SK-N-SH treated with all-trans-retinoic acid at 6 μM for 48 hours (cell line): ENCODE results near the gene AP2A2.

Experiments used
- ATAC-seq: fragments of 200-7000 bp; cut with Tn5 transposase; 3 replicates; pipeline ENCODE4 v1.9.1; 2020; ENCODE audit warnings: mild to moderate bottlenecking, moderate library complexity
- ARNTL ChIP-seq: fragments of 450-650 bp; formaldehyde crosslinking; IDR thresholded peaks from 2 replicates; pipeline ENCODE4 v1.5.0; 2020; ENCODE audit warnings: low read depth, mild to moderate bottlenecking, moderate library complexity, borderline replicate concordance
- BACH2 ChIP-seq: fragments of 250-450 bp; sonication (Bioruptor Pico); IDR thresholded peaks from 2 replicates; pipeline ENCODE4 v1.9.0; 2021; ENCODE audit warnings: mild to moderate bottlenecking, borderline replicate concordance
- CREB5 ChIP-seq: fragments of 250-450 bp; sonication (Bioruptor Pico); IDR thresholded peaks from 2 replicates; pipeline ENCODE4 v1.5.1; 2020; ENCODE audit warnings: low read depth, mild to moderate bottlenecking, moderate library complexity
- CSDC2 ChIP-seq: fragments of 250-450 bp; sonication (Bioruptor Pico); IDR thresholded peaks from 2 replicates; pipeline ENCODE4 v1.5.0; 2020; ENCODE audit warnings: mild to moderate bottlenecking, moderate library complexity
- ESRRG ChIP-seq: fragments of 250-450 bp; sonication (Bioruptor Pico); IDR thresholded peaks from 2 replicates; pipeline ENCODE4 v1.6.1; 2021; ENCODE audit warnings: mild to moderate bottlenecking
- GLIS3 ChIP-seq: fragments of 250-450 bp; sonication (Bioruptor Pico); IDR thresholded peaks from 2 replicates; pipeline ENCODE4 v1.5.0; 2020; ENCODE audit warnings: mild to moderate bottlenecking, moderate library complexity
- ISL1 ChIP-seq: fragments of 250-450 bp; sonication (Bioruptor Pico); IDR thresholded peaks from 2 replicates; pipeline ENCODE4 v2.1.2; 2022; ENCODE audit warnings: mild to moderate bottlenecking, moderate library complexity
- OSR1 ChIP-seq: fragments of 250-450 bp; sonication (Bioruptor Pico); IDR thresholded peaks from 2 replicates; pipeline ENCODE4 v1.8.0; 2022; ENCODE audit warnings: moderate library complexity, mild to moderate bottlenecking, inconsistent platforms
- PATZ1 ChIP-seq: fragments of 250-450 bp; sonication (Bioruptor Pico); IDR thresholded peaks from 2 replicates; pipeline ENCODE4 v1.8.0; 2020; ENCODE audit warnings: mild to moderate bottlenecking, moderate library complexity, borderline replicate concordance
- POU6F1 ChIP-seq: fragments of 250-450 bp; sonication (Bioruptor Pico); IDR thresholded peaks from 2 replicates; pipeline ENCODE4 v1.8.0; 2021; ENCODE audit warnings: low read depth, mild to moderate bottlenecking, moderate library complexity, borderline replicate concordance
- PPARA ChIP-seq: fragments of 250-450 bp; sonication (Bioruptor Pico); IDR thresholded peaks from 2 replicates; pipeline ENCODE4 v1.5.0; 2020; ENCODE audit warnings: mild to moderate bottlenecking, borderline replicate concordance
- RARB ChIP-seq: fragments of 250-450 bp; sonication (Bioruptor Pico); IDR thresholded peaks from 2 replicates; pipeline ENCODE4 v1.8.0; 2021; ENCODE audit warnings: mild to moderate bottlenecking, moderate library complexity
- SNAI2 ChIP-seq: fragments of 250-450 bp; sonication (Bioruptor Pico); IDR thresholded peaks from 2 replicates; pipeline ENCODE4 v1.5.0; 2020; ENCODE audit warnings: mild to moderate bottlenecking, moderate library complexity
- TOX ChIP-seq: fragments of 250-450 bp; sonication (Bioruptor Pico); IDR thresholded peaks from 2 replicates; pipeline ENCODE4 v1.8.0; 2021; ENCODE audit warnings: mild to moderate bottlenecking, moderate library complexity, borderline replicate concordance
- TSHZ2 ChIP-seq: fragments of 250-450 bp; sonication (Bioruptor Pico); IDR thresholded peaks from 2 replicates; pipeline ENCODE4 v1.5.0; 2020; ENCODE audit warnings: mild to moderate bottlenecking, moderate library complexity
- ZC3H10 ChIP-seq: fragments of 250-450 bp; sonication (Bioruptor Pico); IDR thresholded peaks from 2 replicates; pipeline ENCODE4 v1.5.1; 2021; ENCODE audit warnings: mild to moderate bottlenecking, moderate library complexity
- ZFP3 ChIP-seq: fragments of 250-450 bp; sonication (Bioruptor Pico); IDR thresholded peaks from 2 replicates; pipeline ENCODE4 v1.5.0; 2020; ENCODE audit warnings: mild to moderate bottlenecking, moderate library complexity
- ZFP30 ChIP-seq: fragments of 450-650 bp; formaldehyde crosslinking; IDR thresholded peaks from 2 replicates; pipeline ENCODE4 v1.5.0; 2022; ENCODE audit warnings: mild to moderate bottlenecking, moderate library complexity
- ZNF565 ChIP-seq: fragments of 450-650 bp; formaldehyde crosslinking; conservative IDR thresholded peaks from 2 replicates; pipeline ENCODE4 v1.5.0; 2020; ENCODE audit warnings: low read depth, mild to moderate bottlenecking, moderate library complexity
- ZNF70 ChIP-seq: fragments of 450-650 bp; formaldehyde crosslinking; IDR thresholded peaks from 2 replicates; pipeline ENCODE4 v1.5.0; 2020; ENCODE audit warnings: mild to moderate bottlenecking, moderate library complexity
- ZNF8 ChIP-seq: fragments of 450-650 bp; formaldehyde crosslinking; IDR thresholded peaks from 2 replicates; pipeline ENCODE4 v1.5.0; 2020; ENCODE audit warnings: mild to moderate bottlenecking, moderate library complexity

Gene AP2A2

GRCh38 chr11:1038361-1038760 is 112.7 kb downstream of the AP2A2 start (continued):
- no peak for TF ChIP-seq ZFP3 (CRISPR knock-in tag)
- TF ChIP-seq ZNF70 (CRISPR knock-in tag) = no peak

GRCh38 chr11:1038921-1039320 is 113.3 kb downstream of the AP2A2 start:
- TF ChIP-seq TOX (no peak), ARNTL (no peak), ZC3H10 (CRISPR knock-in tag) (no peak), ZFP30 (CRISPR knock-in tag) (no peak), SNAI2 (CRISPR knock-in tag) (no peak), GLIS3 (no peak), ZNF565 (CRISPR knock-in tag) (no peak), CSDC2 (no peak), PPARA (CRISPR knock-in tag) (no peak), ZFP3 (CRISPR knock-in tag) (no peak), ESRRG (CRISPR knock-in tag) (no peak)
- ATAC-seq = no peak

GRCh38 chr11:1039481-1040427 is 114.1 kb downstream of the AP2A2 start:
- ATAC-seq = no peak
- TF ChIP-seq ZFP3 (CRISPR knock-in tag) (no peak), OSR1 (CRISPR knock-in tag) (no peak), ZNF70 (CRISPR knock-in tag) (no peak), SNAI2 (CRISPR knock-in tag) (no peak), BACH2 (no peak), ESRRG (CRISPR knock-in tag) (no peak), TOX (no peak), GLIS3 (no peak), CREB5 (no peak), ISL1 (CRISPR knock-in tag) (no peak), RARB (CRISPR knock-in tag) (no peak), ZNF8 (CRISPR knock-in tag) (no peak), ZFP30 (CRISPR knock-in tag) (no peak), TSHZ2 (CRISPR knock-in tag) (no peak), PATZ1 (CRISPR knock-in tag) (no peak), PPARA (CRISPR knock-in tag) (no peak), ZNF565 (CRISPR knock-in tag) (no peak), ZC3H10 (CRISPR knock-in tag) (no peak), POU6F1 (CRISPR knock-in tag) (no peak)
